Transverse colon (tissue), 4 donors: ENCODE measurements around the gene HBZ. TPM values are rescaled to one million over a fixed set of nuclear protein-coding genes. Genes with fewer than 3 reads are reported as not detected.

Experiments used
- DNase-seq: peaks from one replicate; pipeline ENCODE4 v3.0.0-alpha.2; 2019
- H3K27ac ChIP-seq, 4 donors: fragments of 200-600 bp; sonication (generic); 2 replicates each; pipeline ENCODE4 v1.5.1; 2016 to 2018; ENCODE audit warnings: inconsistent platforms in 4 of 4
- H3K27me3 ChIP-seq: fragments of 200-600 bp; sonication (generic); 2 replicates; pipeline ENCODE4 v1.5.1; 2017; ENCODE audit warnings: inconsistent platforms
- H3K36me3 ChIP-seq, 4 donors: fragments of 200-600 bp; sonication (generic); 2 replicates each; pipeline ENCODE4 v1.5.1; 2017 to 2019; ENCODE audit warnings: inconsistent platforms in 4 of 4
- H3K4me1 ChIP-seq, 4 donors: fragments of 200-600 bp; sonication (generic); 2 replicates each; pipeline ENCODE4 v1.5.1; 2017 to 2020; ENCODE audit warnings: inconsistent platforms in 4 of 4
- H3K4me3 ChIP-seq, 4 donors: fragments of 200-600 bp; sonication (generic); 1 replicate in 1 of 4; 2 replicates in 3 of 4; pipeline versions ENCODE4 v1.5.1 to v1.6.1; 2017 to 2019; ENCODE audit warnings: inconsistent platforms in 4 of 4
- H3K9me3 ChIP-seq, 2 donors: fragments of 200-600 bp; sonication (generic); 2 replicates each; pipeline ENCODE4 v1.5.1; 2017 to 2019; ENCODE audit warnings: inconsistent platforms in 2 of 2
- CTCF ChIP-seq, 5 experiments: fragments of 200-600 bp in 3 of 5; fragments of 450-650 bp in 2 of 5; sonication (generic) in 3 of 5; IDR thresholded peaks; 1 replicate in 2 of 5; 2 replicates in 3 of 5; pipeline ENCODE4 v1.5.1; 2016 to 2017; ENCODE audit warnings: antibody characterized with exemption in 5 of 5, inconsistent platforms in 3 of 5, mild to moderate bottlenecking in 2 of 5, moderate library complexity in 1 of 5
- EP300 ChIP-seq: sonication (generic); formaldehyde crosslinking; IDR thresholded peaks from one replicate; pipeline ENCODE4 v1.6.1; 2017; ENCODE audit warnings: antibody characterized with exemption, low read depth
- POLR2A ChIP-seq: fragments of 450-650 bp; IDR thresholded peaks from one replicate; pipeline ENCODE4 v1.6.1; 2016; ENCODE audit warnings: antibody characterized with exemption, mild to moderate bottlenecking, moderate library complexity
- POLR2AphosphoS5 ChIP-seq, 3 donors: sonication (generic); formaldehyde crosslinking; IDR thresholded peaks; one replicate each; pipeline ENCODE4 v1.6.1; 2016; ENCODE audit warnings: antibody characterized with exemption in 3 of 3
- whole genome bisulfite sequencing, 2 donors: methylation state at CpG; one replicate each; pipeline ENCODE4 v1.1.5; 2018; ENCODE audit warnings: low coverage in 1 of 2; 5-methylcytosine and 5-hydroxymethylcytosine counted together
- in situ Hi-C, 4 donors: fragments of 200-750 bp; cut with MboI; loops; one replicate each; pipeline versions ENCODE4 v1.15.0 to v1.15.1; 2017; ENCODE audit warnings: low sequenced_read_pairs in 3 of 4, low pct_ligation_motif_present in 1 of 4, low pct_unique_long_range_greater_than_20kb in 1 of 4
- intact Hi-C: fragments of 100-400 bp; cut with DNase I; formaldehyde crosslinking; loops from one replicate; pipeline ENCODE4 v1.15.1; 2023; ENCODE audit warnings: low total_unique reads
- total RNA-seq, 4 donors: library from RNA; depleted of rRNA; stranded (reverse); fragments of >200 nt; gene quantifications; one replicate each; pipeline ENCODE4 v1.1.0, GENCODE V29; 2016

HBZ gene
- total RNA-seq, 4 donors from 2014 or later = not detected

- Histone ChIP-seq H3K9me3 (no peaks in the 10 kb centered on the region), H3K4me1 (no peaks in the 10 kb centered on the region), H3K36me3 (peaks cover 0 to 52% (median 23%) of the 10 kb centered on the region in 4 donors), H3K27me3 (no peaks in the 10 kb centered on the region), H3K27ac (no peak overlapping the region), H3K4me3 (no peak overlapping the region)
- WGBS, 2 donors = 69 to 76% methylated on average over 8 of the region's 8 CpGs
- intact Hi-C loops = no loop called here
- no peak for DNase-seq
- TF ChIP-seq POLR2AphosphoS5 (IDR thresholded peaks at IDR 0.05) (no peak), POLR2A (no peak), CTCF (IDR thresholded peaks at IDR 0.05) (no peak), EP300 (no peak)
- in situ Hi-C loops = no loop called here
Measured at GRCh38 chr16:188674-189073, 36.2 kb downstream of the HBZ start.

GRCh38 chr16:189604-190186 lies 37.3 kb downstream of the HBZ start:
- no peak for DNase-seq
- H3K27me3 ChIP-seq = no peaks in the 10 kb centered on the region
- no peak overlapping the region for H3K4me3 ChIP-seq
- H3K36me3 ChIP-seq = peaks cover 0 to 62% (median 27%) of the 10 kb centered on the region in 4 donors
- WGBS, 2 donors = 93% methylated on average over 34 of the region's 34 CpGs; no CpG with 5 or more reads in 1 of the 2 donors
- no peak overlapping the region for H3K27ac ChIP-seq
- no peak for TF ChIP-seq CTCF (IDR thresholded peaks at IDR 0.05)
- TF ChIP-seq POLR2A = no peak
- TF ChIP-seq POLR2AphosphoS5 (IDR thresholded peaks at IDR 0.05) = no peak
- no peak for TF ChIP-seq EP300
- intact Hi-C loops = no loop called here
- in situ Hi-C loops = no loop called here
- H3K4me1 ChIP-seq = no peaks in the 10 kb centered on the region
- no peaks in the 10 kb centered on the region for H3K9me3 ChIP-seq

GRCh38 chr16:191831-192230 lies 39.4 kb downstream of the HBZ start:
- Histone ChIP-seq H3K9me3 (no peaks in the 10 kb centered on the region), H3K36me3 (peaks cover 0 to 80% (median 38%) of the 10 kb centered on the region in 4 donors), H3K4me3 (no peak overlapping the region), H3K4me1 (no peaks in the 10 kb centered on the region), H3K27ac (no peak overlapping the region), H3K27me3 (no peaks in the 10 kb centered on the region)
- intact Hi-C loops (no loop called here), in situ Hi-C loops (no loop called here)
- TF ChIP-seq EP300 (no peak), POLR2AphosphoS5 (IDR thresholded peaks at IDR 0.05) (no peak), CTCF (IDR thresholded peaks at IDR 0.05) (no peak), POLR2A (no peak)
- no peak for DNase-seq
- 90 to 92% methylated on average over 2 to 4 of the region's 4 CpGs for WGBS, 2 donors

- intact Hi-C loops (no loop called here), in situ Hi-C loops (no loop called here)
- Histone ChIP-seq H3K4me3 (no peak overlapping the region), H3K9me3 (no peaks in the 10 kb centered on the region), H3K27ac (no peak overlapping the region), H3K4me1 (no peaks in the 10 kb centered on the region), H3K27me3 (no peaks in the 10 kb centered on the region), H3K36me3 (peaks cover 0 to 81% (median 40%) of the 10 kb centered on the region in 4 donors)
- 90 to 96% methylated on average over 2 to 11 of the region's 11 CpGs for WGBS, 2 donors
- no peak for DNase-seq
- TF ChIP-seq POLR2AphosphoS5 (IDR thresholded peaks at IDR 0.05) = no peak
- TF ChIP-seq EP300 = no peak
- TF ChIP-seq POLR2A = no peak
- no peak for TF ChIP-seq CTCF (IDR thresholded peaks at IDR 0.05)
Measured at GRCh38 chr16:192686-193085, 40.2 kb downstream of the HBZ start.
